Keratinocyte (primary cell): ENCODE results near the gene PAQR7.

Experiments
- EZH2 ChIP-seq: IDR thresholded peaks from one replicate; pipeline ENCODE4 v1.6.1; 2012; ENCODE audit warnings: inconsistent platforms, mild to moderate bottlenecking, low read length, moderate library complexity
- TF ChIP-seq, protein P1 (sequence below), 3 experiments: IDR thresholded peaks in 1 of 3; conservative IDR thresholded peaks in 1 of 3; optimal IDR thresholded peaks in 1 of 3; 2 replicates in 2 of 3; 3 replicates in 1 of 3; pipeline versions ENCODE3 to v1.5.1; 2011; ENCODE audit warnings: low read length in 3 of 3, mild to moderate bottlenecking in 3 of 3, moderate library complexity in 2 of 3, control low read depth in 1 of 3, inconsistent platforms in 1 of 3; ENCODE audit not compliant: insufficient read depth in 2 of 3; ENCODE audit errors: extremely low read depth in 1 of 3

DNA sequence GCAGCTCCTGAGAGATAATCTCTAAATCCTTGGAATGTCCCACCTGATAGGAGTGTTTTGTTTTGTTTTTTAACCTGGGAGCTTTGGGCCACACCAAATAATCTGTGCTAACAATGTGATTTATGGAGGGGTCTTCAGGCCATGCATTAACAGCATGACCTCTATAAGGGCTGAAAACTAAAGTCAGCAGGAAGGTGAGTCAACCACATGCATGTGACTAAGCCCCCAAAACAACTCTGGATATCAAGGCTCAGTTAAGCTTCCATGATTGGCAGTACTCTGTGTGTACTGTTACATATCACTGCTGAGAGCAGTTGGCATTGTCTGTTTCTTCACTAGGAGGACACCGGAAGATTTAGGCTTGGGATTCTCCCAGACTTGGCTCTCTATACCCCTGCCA lies 27.0 kb downstream of the PAQR7 start:
- TF ChIP-seq, protein P1, sequence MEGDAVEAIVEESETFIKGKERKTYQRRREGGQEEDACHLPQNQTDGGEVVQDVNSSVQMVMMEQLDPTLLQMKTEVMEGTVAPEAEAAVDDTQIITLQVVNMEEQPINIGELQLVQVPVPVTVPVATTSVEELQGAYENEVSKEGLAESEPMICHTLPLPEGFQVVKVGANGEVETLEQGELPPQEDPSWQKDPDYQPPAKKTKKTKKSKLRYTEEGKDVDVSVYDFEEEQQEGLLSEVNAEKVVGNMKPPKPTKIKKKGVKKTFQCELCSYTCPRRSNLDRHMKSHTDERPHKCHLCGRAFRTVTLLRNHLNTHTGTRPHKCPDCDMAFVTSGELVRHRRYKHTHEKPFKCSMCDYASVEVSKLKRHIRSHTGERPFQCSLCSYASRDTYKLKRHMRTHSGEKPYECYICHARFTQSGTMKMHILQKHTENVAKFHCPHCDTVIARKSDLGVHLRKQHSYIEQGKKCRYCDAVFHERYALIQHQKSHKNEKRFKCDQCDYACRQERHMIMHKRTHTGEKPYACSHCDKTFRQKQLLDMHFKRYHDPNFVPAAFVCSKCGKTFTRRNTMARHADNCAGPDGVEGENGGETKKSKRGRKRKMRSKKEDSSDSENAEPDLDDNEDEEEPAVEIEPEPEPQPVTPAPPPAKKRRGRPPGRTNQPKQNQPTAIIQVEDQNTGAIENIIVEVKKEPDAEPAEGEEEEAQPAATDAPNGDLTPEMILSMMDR (optimal IDR thresholded peaks at IDR 0.05 in 1 of 3, IDR thresholded peaks at IDR 0.05 in 1 of 3, conservative IDR thresholded peaks at IDR 0.05 in 1 of 3; ENCODE audit: extremely low read depth in 1 of 3, insufficient read depth in 2 of 3, low read length in 3 of 3) = no peak
- no peak for TF ChIP-seq EZH2
